HG03039 (cell line): ENCODE data around the gene SLC25A47.
A peak's percentile ranks its signal among the peaks of the same experiment; 100 is the strongest.
"Not testable (repeated sequence)": the region's sequence is repeated elsewhere in the genome, so short reads cannot be mapped to it uniquely, and the experiment has no call there.

Experiments
- ATAC-seq: cut with Tn5 transposase; IDR thresholded peaks from one replicate; pipeline ENCODE4 v1.9.1; 2021; ENCODE audit warnings: mild to moderate bottlenecking, moderate library complexity; ENCODE audit not compliant: unreplicated experiment

The SLC25A47 gene

GRCh38 chr14:100323121-100323941 lies at the start of gene SLC25A47:
Gene SLC25A47 (plus strand): TSS chr14:100323339. CDS start chr14:100323415, 76 bp downstream.
- no peak for ATAC-seq

- no peak for ATAC-seq
Measured at GRCh38 chr14:100274250-100274649, 48.9 kb upstream of the SLC25A47 start.

- no peak for ATAC-seq
Measured at GRCh38 chr14:100275214-100275613, 47.9 kb upstream of the SLC25A47 start.

GRCh38 chr14:100278702-100279101 lies 44.4 kb upstream of the SLC25A47 start:
- no peak for ATAC-seq

GRCh38 chr14:100279133-100279532 lies 44.0 kb upstream of the SLC25A47 start:
- no peak for ATAC-seq

GRCh38 chr14:100279563-100279962 lies 43.6 kb upstream of the SLC25A47 start:
- no peak for ATAC-seq

- no peak for ATAC-seq
Measured at GRCh38 chr14:100281286-100282082, 41.7 kb upstream of the SLC25A47 start.

GRCh38 chr14:100282083-100282350 lies 41.1 kb upstream of the SLC25A47 start:
- no peak for ATAC-seq

GRCh38 chr14:100282766-100283419 lies 40.2 kb upstream of the SLC25A47 start:
- ATAC-seq, result no peak

GRCh38 chr14:100283436-100283835 lies 39.7 kb upstream of the SLC25A47 start:
- not testable (repeated sequence) for ATAC-seq

- ATAC-seq, result no peak
Measured at GRCh38 chr14:100283984-100284881, 38.9 kb upstream of the SLC25A47 start.

GRCh38 chr14:100285021-100285912 lies 37.9 kb upstream of the SLC25A47 start:
- peak; percentile 80 for ATAC-seq

- ATAC-seq, result no peak
Measured at GRCh38 chr14:100285913-100286400, 37.2 kb upstream of the SLC25A47 start.

- no peak for ATAC-seq
Measured at GRCh38 chr14:100286484-100287191, 36.5 kb upstream of the SLC25A47 start.

GRCh38 chr14:100287202-100287997 lies 35.7 kb upstream of the SLC25A47 start:
- ATAC-seq, result no peak

- not testable (repeated sequence) for ATAC-seq
Measured at GRCh38 chr14:100287998-100288295, 35.2 kb upstream of the SLC25A47 start.

GRCh38 chr14:100288382-100289185 lies 34.6 kb upstream of the SLC25A47 start:
- no peak for ATAC-seq
